CD14-positive monocyte (primary cell): ENCODE data around the gene RAB40C. TPM values are rescaled to one million over a fixed set of nuclear protein-coding genes. Genes with fewer than 3 reads are reported as not detected.

ENCODE experiments used
- DNase-seq, 3 donors: peaks; one replicate each; pipeline ENCODE4 v3.0.0-alpha.2; 2011 to 2022
- H2AFZ ChIP-seq: 2 replicates; pipeline ENCODE4 v1.6.0; 2012; ENCODE audit warnings: mild to moderate bottlenecking, low read depth, low read length, inconsistent platforms; ENCODE audit not compliant: insufficient read depth, poor library complexity, severe bottlenecking
- H3K27ac ChIP-seq, 2 donors: 1 replicate in 1 of 2; 2 replicates in 1 of 2; pipeline ENCODE4 v1.5.1; 2012 to 2013; ENCODE audit warnings: low read length in 2 of 2, control low read depth in 1 of 2, inconsistent platforms in 1 of 2, low read depth in 1 of 2, mild to moderate bottlenecking in 1 of 2
- H3K27me3 ChIP-seq, 2 donors: one replicate each; pipeline versions ENCODE4 v1.6.0 to v1.6.1; 2011 to 2013; ENCODE audit warnings: low read length in 2 of 2; ENCODE audit not compliant: control insufficient read depth in 2 of 2, insufficient read depth in 2 of 2
- H3K36me3 ChIP-seq, 2 donors: replicated peaks in 1 of 2; 1 replicate in 1 of 2; 2 replicates in 1 of 2; pipeline versions ENCODE4 v1.5.1 to v1.6.1; 2012 to 2013; ENCODE audit warnings: low read length in 2 of 2, control low read depth in 1 of 2, inconsistent platforms in 1 of 2, mild to moderate bottlenecking in 1 of 2; ENCODE audit not compliant: insufficient read depth in 2 of 2, control insufficient read depth in 1 of 2
- H3K4me1 ChIP-seq, 2 donors: 1 replicate in 1 of 2; 2 replicates in 1 of 2; pipeline versions ENCODE4 v1.5.1 to v1.6.1; 2012 to 2013; ENCODE audit warnings: low read length in 2 of 2, control low read depth in 1 of 2, inconsistent platforms in 1 of 2, mild to moderate bottlenecking in 1 of 2, moderate library complexity in 1 of 2; ENCODE audit not compliant: insufficient read depth in 2 of 2, control insufficient read depth in 1 of 2
- H3K4me2 ChIP-seq: replicated peaks from 2 replicates; pipeline ENCODE3; 2012; ENCODE audit warnings: low read length, moderate library complexity, mild to moderate bottlenecking; ENCODE audit not compliant: poor library complexity, severe bottlenecking; ENCODE audit errors: extremely low read depth
- H3K4me3 ChIP-seq, 3 experiments: fragments of 200-600 bp in 1 of 3; sonication (generic) in 1 of 3; replicated peaks in 1 of 3; 1 replicate in 2 of 3; 2 replicates in 1 of 3; pipeline ENCODE4 v1.5.1; 2011 to 2013; ENCODE audit warnings: low read length in 3 of 3, mild to moderate bottlenecking in 3 of 3, control low read depth in 2 of 3, low read depth in 2 of 3, inconsistent platforms in 1 of 3, moderate library complexity in 1 of 3
- H3K79me2 ChIP-seq: 2 replicates; pipeline ENCODE4 v1.6.0; 2012; ENCODE audit warnings: mild to moderate bottlenecking, control low read depth, inconsistent platforms, low read length, moderate library complexity; ENCODE audit not compliant: insufficient read depth
- H3K9ac ChIP-seq: 2 replicates; pipeline ENCODE4 v1.6.0; 2017; ENCODE audit warnings: low read length, mild to moderate bottlenecking; ENCODE audit not compliant: insufficient read depth, poor library complexity, severe bottlenecking
- H3K9me3 ChIP-seq, 2 donors: replicated peaks in 1 of 2; 1 replicate in 1 of 2; 2 replicates in 1 of 2; pipeline versions ENCODE4 v1.5.1 to v1.6.1; 2012 to 2013; ENCODE audit warnings: low read length in 2 of 2, control low read depth in 1 of 2; ENCODE audit not compliant: control insufficient read depth in 1 of 2, insufficient read depth in 1 of 2
- H4K20me1 ChIP-seq: 2 replicates; pipeline ENCODE4 v1.6.0; 2012; ENCODE audit warnings: mild to moderate bottlenecking, low read length, control low read depth, moderate library complexity; ENCODE audit not compliant: insufficient read depth
- H3K27ac Mint-ChIP-seq, 7 donors: one replicate each; pipeline ENCODE4 v1.8.0; 2020; ENCODE audit warnings: mild to moderate bottlenecking in 7 of 7, mixed read lengths in 7 of 7, moderate library complexity in 6 of 7, inconsistent platforms in 2 of 7
- H3K27me3 Mint-ChIP-seq, 3 donors: one replicate each; pipeline ENCODE4 v1.8.0; 2021 to 2022; ENCODE audit warnings: low read depth in 3 of 3, mild to moderate bottlenecking in 3 of 3, mixed read lengths in 3 of 3, moderate library complexity in 3 of 3, inconsistent platforms in 1 of 3
- H3K36me3 Mint-ChIP-seq, 2 donors: one replicate each; pipeline ENCODE4 v1.8.0; 2020; ENCODE audit warnings: mixed read lengths in 2 of 2, inconsistent platforms in 1 of 2, mild to moderate bottlenecking in 1 of 2
- H3K4me1 Mint-ChIP-seq: one replicate; pipeline ENCODE4 v1.8.0; 2020; ENCODE audit warnings: mild to moderate bottlenecking, mixed read lengths
- H3K4me3 Mint-ChIP-seq, 2 donors: one replicate each; pipeline ENCODE4 v1.8.0; 2020; ENCODE audit warnings: mild to moderate bottlenecking in 2 of 2, mixed read lengths in 2 of 2, moderate library complexity in 1 of 2
- H3K9me3 Mint-ChIP-seq, 7 donors: one replicate each; pipeline ENCODE4 v1.8.0; 2020 to 2022; ENCODE audit warnings: mixed read lengths in 7 of 7, mild to moderate bottlenecking in 6 of 7, moderate library complexity in 6 of 7, inconsistent platforms in 2 of 7
- WGBS: methylation state at CpG from one replicate; pipeline ENCODE4 v1.1.5; 2013; ENCODE audit warnings: missing lambda C conversion rate; ENCODE audit not compliant: insufficient coverage; 5-methylcytosine and 5-hydroxymethylcytosine counted together
- intact Hi-C, 2 donors: fragments of 100-400 bp; cut with micrococcal nuclease; formaldehyde crosslinking; loops; one replicate each; pipeline versions ENCODE4 v1.15.0 to v1.15.1; 2023
- polyA minus RNA-seq: library from RNA; depleted of rRNA, polyadenylated mRNA; stranded (reverse); fragments of >200 nt; gene quantifications from 2 replicates; pipeline ENCODE4 v1.2.3, GENCODE V29; 2012
- polyA plus RNA-seq, 3 donors: library from polyadenylated mRNA; depleted of rRNA in 1 of 3; unstranded in 2 of 3; stranded (reverse) in 1 of 3; fragments of 300-500 nt in 2 of 3; fragments of >200 nt in 1 of 3; fragmentation: Illumina TruSeq in 2 of 3; gene quantifications; 1 replicate in 2 of 3; 2 replicates in 1 of 3; pipeline ENCODE4 v1.2.3, GENCODE V29; 2012 to 2021
- total RNA-seq, 12 experiments: library from RNA in 1 of 12; stranded (reverse) in 1 of 12; fragments of 120-200 nt in 1 of 12; gene quantifications; one replicate each; pipeline ENCODE4 v1.2.4 and lab custom pipeline; 2013 to 2026; ENCODE audit warnings: mixed read lengths in 6 of 12, inconsistent platforms in 1 of 12
- TF ChIP-seq, protein P1 (sequence below): fragments of 200-600 bp; IDR thresholded peaks from one replicate; pipeline ENCODE4 v1.8.0; 2022; ENCODE audit warnings: antibody characterized with exemption, mild to moderate bottlenecking

The RAB40C gene, protein sequence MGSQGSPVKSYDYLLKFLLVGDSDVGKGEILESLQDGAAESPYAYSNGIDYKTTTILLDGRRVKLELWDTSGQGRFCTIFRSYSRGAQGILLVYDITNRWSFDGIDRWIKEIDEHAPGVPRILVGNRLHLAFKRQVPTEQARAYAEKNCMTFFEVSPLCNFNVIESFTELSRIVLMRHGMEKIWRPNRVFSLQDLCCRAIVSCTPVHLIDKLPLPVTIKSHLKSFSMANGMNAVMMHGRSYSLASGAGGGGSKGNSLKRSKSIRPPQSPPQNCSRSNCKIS
- 18.6 TPM for total RNA-seq (2013)
- 10 to 100 TPM; 10.0 to 22.6 (median 10.9) TPM for polyA plus RNA-seq
- 24.2 and 38.1 TPM in 2 replicates for polyA minus RNA-seq
- total RNA-seq (lab: John Stamatoyannopoulos, UW), result 2.7 to 14.6 (median 10.7) reads per million in 11 experiments

DNA sequence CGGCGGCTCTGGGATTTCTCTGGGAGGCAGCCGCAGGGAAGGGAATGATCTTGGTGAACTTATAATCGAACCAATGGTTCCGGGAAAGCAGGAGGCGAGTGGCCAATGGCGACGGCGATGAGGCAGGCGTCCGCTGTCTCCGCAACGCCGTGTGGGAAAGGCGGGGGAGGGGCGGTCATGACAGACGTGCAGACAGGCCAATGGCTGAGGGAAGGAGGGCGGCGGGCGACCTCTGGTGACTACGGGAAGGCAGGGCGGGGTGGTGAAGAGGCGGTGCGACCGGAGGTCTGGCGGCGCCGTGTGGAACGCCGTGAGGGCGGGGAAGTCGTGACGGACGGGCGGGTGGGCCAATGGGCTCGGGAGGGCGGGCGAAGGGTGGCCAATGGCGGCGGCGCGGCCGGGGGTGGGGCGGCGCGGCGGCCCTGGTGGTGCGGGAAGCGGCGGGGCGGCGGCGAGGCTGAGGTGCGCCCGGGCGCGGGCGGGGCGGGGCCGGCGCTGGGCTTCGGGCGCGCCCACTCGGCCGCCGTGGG is at the start of gene RAB40C:
TSS of gene RAB40C (plus strand) at position 409 of the 530 bp plus-strand sequence. CDS start 226 bp downstream, outside the sequence.
- Mint-ChIP-seq H3K9me3 (peaks cover 0 to 3% (median 0%) of the 10 kb centered on the region in 7 donors), H3K27me3 (peaks cover 3 to 15% (median 12%) of the 10 kb centered on the region in 3 donors), H3K27ac (peak within 1 kb of the TSS; percentile 98 to 100 (median 99)), H3K4me3 (peak within 1 kb of the TSS; percentile 91 to 99), H3K4me1 (peaks cover 55% of the 10 kb centered on the region), H3K36me3 (peaks cover 7 to 8% of the 10 kb centered on the region in 2 donors)
- H3K27me3 ChIP-seq, result peaks cover 0 to 7% of the 10 kb centered on the region in 2 donors
- no peaks in the 10 kb centered on the region for H3K36me3 ChIP-seq
- peaks cover 59% of the 10 kb centered on the region for H3K79me2 ChIP-seq
- TF ChIP-seq, protein P1, sequence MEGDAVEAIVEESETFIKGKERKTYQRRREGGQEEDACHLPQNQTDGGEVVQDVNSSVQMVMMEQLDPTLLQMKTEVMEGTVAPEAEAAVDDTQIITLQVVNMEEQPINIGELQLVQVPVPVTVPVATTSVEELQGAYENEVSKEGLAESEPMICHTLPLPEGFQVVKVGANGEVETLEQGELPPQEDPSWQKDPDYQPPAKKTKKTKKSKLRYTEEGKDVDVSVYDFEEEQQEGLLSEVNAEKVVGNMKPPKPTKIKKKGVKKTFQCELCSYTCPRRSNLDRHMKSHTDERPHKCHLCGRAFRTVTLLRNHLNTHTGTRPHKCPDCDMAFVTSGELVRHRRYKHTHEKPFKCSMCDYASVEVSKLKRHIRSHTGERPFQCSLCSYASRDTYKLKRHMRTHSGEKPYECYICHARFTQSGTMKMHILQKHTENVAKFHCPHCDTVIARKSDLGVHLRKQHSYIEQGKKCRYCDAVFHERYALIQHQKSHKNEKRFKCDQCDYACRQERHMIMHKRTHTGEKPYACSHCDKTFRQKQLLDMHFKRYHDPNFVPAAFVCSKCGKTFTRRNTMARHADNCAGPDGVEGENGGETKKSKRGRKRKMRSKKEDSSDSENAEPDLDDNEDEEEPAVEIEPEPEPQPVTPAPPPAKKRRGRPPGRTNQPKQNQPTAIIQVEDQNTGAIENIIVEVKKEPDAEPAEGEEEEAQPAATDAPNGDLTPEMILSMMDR, result no peak
- H4K20me1 ChIP-seq, result peaks cover 19% of the 10 kb centered on the region
- under 1% methylated on average over 67 of the region's 67 CpGs for WGBS
- H3K4me2 ChIP-seq, result peak within 1 kb of the TSS; percentile 87
- peak within 1 kb of the TSS; percentile 86 for H2AFZ ChIP-seq
- peaks cover 58 to 63% of the 10 kb centered on the region in 2 donors for H3K4me1 ChIP-seq
- H3K4me3 ChIP-seq, result peak within 1 kb of the TSS; percentile 85 to 92 (median 86)
- peak within 1 kb of the TSS; percentile 89 for H3K9ac ChIP-seq
- intact Hi-C loops, result loop anchor here (2.0 to 5.0 kb wide), 3 partner anchors 47 to 93 kb away; partner anchors contain the start of genes JMJD8 (in 2 of the 2), METTL26 (in 2 of the 2), STUB1 (in 2 of the 2) and CAPN15 (in 1 of the 2)
- H3K9me3 ChIP-seq, result no peaks in the 10 kb centered on the region
- H3K27ac ChIP-seq, result peak within 1 kb of the TSS; percentile 86 to 91
- DNase-seq, result peak; percentile 96 to 100 (median 99)

- Mint-ChIP-seq H3K27me3 (no peaks in the 10 kb centered on the region), H3K36me3 (peaks cover 22 to 35% of the 10 kb centered on the region in 2 donors), H3K4me3 (no peak overlapping the region), H3K9me3 (no peaks in the 10 kb centered on the region), H3K27ac (no peak overlapping the region), H3K4me1 (no peaks in the 10 kb centered on the region)
- H4K20me1 ChIP-seq, result peaks cover 95% of the 10 kb centered on the region
- peaks cover under 1 to 2% of the 10 kb centered on the region in 2 donors for H3K4me1 ChIP-seq
- no peak overlapping the region for H2AFZ ChIP-seq
- H3K27me3 ChIP-seq, result no peaks in the 10 kb centered on the region
- no peak overlapping the region for H3K9ac ChIP-seq
- no peaks in the 10 kb centered on the region for H3K9me3 ChIP-seq
- WGBS, result 98% methylated on average over 29 of the region's 29 CpGs
- intact Hi-C loops, result no loop called here
- TF ChIP-seq, protein P1, result no peak
- no peak overlapping the region for H3K4me3 ChIP-seq
- DNase-seq, result no peak
- H3K79me2 ChIP-seq, result peaks cover 67% of the 10 kb centered on the region
- peaks cover 24 to 46% of the 10 kb centered on the region in 2 donors for H3K36me3 ChIP-seq
- H3K27ac ChIP-seq, result no peak overlapping the region
- H3K4me2 ChIP-seq, result no peak overlapping the region
Observed at GRCh38 chr16:540645-541340, 49.1 kb upstream of the RAB40C start.
